AG10803 (cell line): ENCODE data around the gene LENG1.

Experiments used
- DNase-seq: peaks from one replicate; pipeline ENCODE4 v3.0.0; 2010; ENCODE audit warnings: low read depth
- H3K4me3 ChIP-seq: 2 replicates; pipeline ENCODE4 v1.5.1; 2011; ENCODE audit warnings: mild to moderate bottlenecking, low read length, control low read depth
- TF ChIP-seq, protein P1 (sequence below): conservative IDR thresholded peaks from 2 replicates; pipeline ENCODE4 v1.5.1; 2011; ENCODE audit warnings: mild to moderate bottlenecking, low read length, control low read depth, inconsistent platforms

The LENG1 gene

DNA sequence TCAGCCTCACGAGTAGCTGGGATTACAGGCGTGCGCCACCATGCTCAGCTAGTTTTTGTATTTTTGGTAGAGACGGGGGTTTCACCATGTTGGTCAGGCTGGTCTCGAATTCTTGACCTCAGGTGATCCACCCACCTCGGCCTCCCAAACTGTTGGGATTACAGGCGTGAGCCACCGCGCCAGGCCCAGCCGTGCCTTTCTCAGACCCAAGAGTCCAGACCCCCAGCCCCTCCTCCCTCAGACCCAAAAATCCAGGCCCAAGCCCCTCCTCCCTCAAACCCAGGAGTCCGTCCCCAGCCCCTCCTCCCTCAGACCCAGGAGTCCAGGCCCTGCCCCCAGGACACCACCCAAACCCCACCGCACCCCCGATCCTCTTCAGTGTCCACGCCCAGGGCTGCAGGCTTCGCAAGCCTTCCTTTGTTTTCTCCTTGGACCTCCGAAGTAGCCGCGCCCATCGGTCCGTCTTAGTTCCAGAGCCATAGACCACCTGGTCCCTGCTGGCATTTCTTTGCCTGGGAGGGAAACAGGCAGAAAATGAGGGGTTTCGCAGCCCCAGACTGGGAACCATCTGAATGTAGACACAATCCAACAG, 9.7 kb upstream of the LENG1 start:
- H3K4me3 ChIP-seq, result no peak overlapping the region
- DNase-seq, result no peak
- TF ChIP-seq, protein P1, sequence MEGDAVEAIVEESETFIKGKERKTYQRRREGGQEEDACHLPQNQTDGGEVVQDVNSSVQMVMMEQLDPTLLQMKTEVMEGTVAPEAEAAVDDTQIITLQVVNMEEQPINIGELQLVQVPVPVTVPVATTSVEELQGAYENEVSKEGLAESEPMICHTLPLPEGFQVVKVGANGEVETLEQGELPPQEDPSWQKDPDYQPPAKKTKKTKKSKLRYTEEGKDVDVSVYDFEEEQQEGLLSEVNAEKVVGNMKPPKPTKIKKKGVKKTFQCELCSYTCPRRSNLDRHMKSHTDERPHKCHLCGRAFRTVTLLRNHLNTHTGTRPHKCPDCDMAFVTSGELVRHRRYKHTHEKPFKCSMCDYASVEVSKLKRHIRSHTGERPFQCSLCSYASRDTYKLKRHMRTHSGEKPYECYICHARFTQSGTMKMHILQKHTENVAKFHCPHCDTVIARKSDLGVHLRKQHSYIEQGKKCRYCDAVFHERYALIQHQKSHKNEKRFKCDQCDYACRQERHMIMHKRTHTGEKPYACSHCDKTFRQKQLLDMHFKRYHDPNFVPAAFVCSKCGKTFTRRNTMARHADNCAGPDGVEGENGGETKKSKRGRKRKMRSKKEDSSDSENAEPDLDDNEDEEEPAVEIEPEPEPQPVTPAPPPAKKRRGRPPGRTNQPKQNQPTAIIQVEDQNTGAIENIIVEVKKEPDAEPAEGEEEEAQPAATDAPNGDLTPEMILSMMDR, result no peak

DNA sequence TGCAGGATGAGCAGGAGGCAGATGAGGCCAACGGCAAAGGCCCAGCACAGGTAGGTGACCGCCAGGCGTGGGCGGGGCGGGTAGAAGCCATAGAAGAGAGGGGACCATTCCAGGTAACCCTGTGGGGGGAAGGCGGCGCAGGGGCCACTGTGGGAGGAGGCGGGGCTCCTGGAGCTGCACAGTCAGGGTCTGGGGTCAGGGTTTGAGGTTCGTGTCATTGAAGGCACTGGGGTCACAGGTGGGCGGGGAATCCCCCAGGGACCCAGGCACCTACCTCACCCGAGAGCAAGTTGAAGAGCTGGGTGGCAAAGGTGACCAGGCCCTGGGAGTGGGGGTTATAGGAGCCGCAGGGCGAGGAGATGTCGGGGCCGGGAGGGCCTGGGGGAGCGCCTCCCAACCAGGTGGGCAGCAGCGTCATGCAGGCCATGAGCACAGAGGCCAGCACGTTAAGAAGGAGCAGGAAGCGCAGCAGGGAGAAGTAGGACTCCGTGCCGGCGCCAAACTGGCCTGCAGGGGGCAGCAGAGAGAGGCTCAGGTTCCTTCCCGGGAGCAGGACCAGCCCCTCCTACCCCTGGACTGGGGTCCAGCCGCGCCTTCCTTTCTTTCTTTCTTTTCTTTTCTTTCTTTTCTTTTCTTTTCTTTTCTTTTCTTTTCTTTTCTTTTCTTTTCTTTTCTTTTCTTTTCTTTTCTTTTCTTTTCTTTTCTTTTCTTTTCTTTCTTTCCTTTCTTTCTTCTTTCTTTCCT, 8.8 kb upstream of the LENG1 start:
- DNase-seq, result peak; percentile 76
- no peak overlapping the region for H3K4me3 ChIP-seq
- TF ChIP-seq, protein P1, result peak; percentile 81

DNA sequence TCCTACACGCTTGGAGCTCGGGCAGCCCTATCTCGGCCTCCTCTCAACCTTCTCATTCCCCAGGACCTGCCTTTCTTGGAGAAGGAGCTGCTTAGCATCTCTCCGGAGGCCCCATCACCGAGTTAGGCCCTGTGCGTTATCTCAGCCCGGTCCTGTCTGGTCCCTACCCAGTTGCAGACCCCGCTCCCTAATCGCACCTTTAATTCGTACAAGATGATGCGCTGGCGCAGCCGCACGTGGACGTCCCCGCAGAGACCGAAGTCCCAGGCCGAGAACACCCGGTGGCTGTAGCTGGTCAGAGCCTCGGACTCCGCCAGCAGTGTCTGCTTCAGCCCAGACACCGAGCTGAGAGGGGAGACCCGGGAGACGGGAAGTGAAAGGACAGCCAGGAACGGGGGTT, 5.7 kb upstream of the LENG1 start:
- TF ChIP-seq, protein P1, result no peak
- DNase-seq, result no peak
- H3K4me3 ChIP-seq, result no peak overlapping the region

DNA sequence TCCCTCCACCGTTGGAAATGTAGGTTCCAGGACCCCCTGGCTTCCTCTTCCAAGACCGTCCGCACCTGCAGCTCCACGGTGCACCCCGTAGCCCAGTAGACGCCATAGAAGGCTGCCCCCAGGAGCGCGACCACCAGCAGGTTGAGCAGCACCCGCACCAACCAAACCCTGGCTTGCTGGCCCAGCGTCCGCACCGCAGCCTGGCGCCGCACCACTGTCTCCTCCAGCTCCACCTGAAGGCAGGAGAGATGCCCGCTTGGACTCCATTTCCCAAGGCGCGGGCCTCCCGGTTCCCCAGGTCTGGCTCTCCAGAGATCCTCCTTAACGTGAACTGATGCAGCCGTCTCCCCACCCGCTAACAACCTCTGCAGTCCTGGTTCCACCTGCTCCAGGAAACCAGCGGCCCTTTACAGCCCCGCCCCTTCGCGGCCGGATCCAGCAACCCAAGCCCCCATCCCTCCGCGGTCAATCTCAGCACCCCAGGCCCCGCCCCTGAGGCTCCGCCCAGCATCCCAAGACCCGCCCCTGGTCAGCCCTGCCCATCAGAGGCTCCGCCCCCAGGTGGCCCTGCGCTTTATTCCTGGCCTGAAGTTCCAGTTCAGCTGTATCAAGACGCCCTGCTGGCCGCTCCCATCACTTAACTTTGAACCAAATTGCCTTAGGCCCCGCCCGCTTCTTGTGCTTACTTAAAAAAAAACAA, 5.0 kb upstream of the LENG1 start:
- DNase-seq, result no peak
- TF ChIP-seq, protein P1, result no peak

DNA sequence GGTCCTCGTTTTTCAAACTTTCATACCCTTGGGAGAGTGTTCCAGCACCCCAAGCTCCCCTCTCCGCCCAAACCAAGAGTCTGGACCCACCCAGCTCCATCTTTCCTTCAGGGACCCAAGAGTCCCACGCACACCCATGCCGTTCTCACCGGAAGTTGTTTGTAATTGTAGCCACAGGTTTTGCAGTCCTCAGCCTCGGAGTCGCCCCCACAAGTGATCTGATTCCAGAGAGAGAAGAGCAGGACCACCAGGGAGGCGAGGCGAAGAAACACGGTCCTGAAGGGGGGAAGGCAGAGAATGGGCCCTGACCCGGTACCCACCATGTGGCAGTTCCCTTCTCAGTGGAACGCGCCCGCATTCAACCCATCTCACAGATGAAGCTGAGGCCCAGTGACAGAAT, 3.4 kb upstream of the LENG1 start:
- no peak for DNase-seq
- TF ChIP-seq, protein P1, result no peak
- H3K4me3 ChIP-seq, result peak overlapping the region; percentile 65

More for the DNA sequence above, 5.0 kb upstream of the LENG1 start:
- no peak overlapping the region for H3K4me3 ChIP-seq

DNA sequence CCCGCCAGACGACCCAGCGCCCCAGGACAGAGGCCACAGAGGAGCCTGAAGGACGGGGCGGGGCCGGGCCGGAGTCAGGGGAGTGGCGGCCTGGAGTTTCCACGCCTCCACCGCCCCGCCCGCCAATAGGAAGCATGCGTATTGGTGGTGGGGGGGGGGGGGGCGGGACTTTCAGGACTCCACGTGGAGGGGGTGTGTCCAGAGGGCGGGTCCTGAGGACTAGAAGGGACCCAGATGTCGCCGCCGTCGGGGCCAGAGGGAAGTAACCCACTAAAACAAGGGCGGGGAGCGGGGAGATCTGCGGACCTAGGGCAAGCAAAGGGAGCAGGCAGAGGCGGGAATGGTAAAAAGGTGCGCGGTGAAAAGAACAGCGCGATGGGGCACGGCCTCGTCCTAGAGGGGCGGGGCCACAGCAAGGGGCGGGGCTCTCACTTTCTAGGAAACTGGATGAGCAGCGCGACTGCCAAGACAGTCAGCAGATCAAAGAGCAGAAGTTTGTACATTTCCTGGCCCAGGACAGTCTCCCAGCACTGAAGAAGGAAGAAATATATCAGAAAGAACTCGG, 2.8 kb upstream of the LENG1 start:
- TF ChIP-seq, protein P1, result no peak
- peak overlapping the region; percentile 65 for H3K4me3 ChIP-seq
- peak; percentile 67 for DNase-seq
